ENCODE measurements around the gene LRRC7.
A peak's percentile ranks its signal among the peaks of the same experiment; 100 is the strongest.

Gene LRRC7

GRCh38 chr1:69737527-69738185 lies 169.9 kb downstream of the LRRC7 start:
- FAIRE-seq (peak; percentile 69), DNase-seq (ENCODE audit: insufficient read length, low spot score) (no peak)
- TF ChIP-seq, protein P1, sequence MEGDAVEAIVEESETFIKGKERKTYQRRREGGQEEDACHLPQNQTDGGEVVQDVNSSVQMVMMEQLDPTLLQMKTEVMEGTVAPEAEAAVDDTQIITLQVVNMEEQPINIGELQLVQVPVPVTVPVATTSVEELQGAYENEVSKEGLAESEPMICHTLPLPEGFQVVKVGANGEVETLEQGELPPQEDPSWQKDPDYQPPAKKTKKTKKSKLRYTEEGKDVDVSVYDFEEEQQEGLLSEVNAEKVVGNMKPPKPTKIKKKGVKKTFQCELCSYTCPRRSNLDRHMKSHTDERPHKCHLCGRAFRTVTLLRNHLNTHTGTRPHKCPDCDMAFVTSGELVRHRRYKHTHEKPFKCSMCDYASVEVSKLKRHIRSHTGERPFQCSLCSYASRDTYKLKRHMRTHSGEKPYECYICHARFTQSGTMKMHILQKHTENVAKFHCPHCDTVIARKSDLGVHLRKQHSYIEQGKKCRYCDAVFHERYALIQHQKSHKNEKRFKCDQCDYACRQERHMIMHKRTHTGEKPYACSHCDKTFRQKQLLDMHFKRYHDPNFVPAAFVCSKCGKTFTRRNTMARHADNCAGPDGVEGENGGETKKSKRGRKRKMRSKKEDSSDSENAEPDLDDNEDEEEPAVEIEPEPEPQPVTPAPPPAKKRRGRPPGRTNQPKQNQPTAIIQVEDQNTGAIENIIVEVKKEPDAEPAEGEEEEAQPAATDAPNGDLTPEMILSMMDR (IDR thresholded peaks at IDR 0.05; ENCODE audit: insufficient read depth, missing control alignments): peak; percentile 84

DNA sequence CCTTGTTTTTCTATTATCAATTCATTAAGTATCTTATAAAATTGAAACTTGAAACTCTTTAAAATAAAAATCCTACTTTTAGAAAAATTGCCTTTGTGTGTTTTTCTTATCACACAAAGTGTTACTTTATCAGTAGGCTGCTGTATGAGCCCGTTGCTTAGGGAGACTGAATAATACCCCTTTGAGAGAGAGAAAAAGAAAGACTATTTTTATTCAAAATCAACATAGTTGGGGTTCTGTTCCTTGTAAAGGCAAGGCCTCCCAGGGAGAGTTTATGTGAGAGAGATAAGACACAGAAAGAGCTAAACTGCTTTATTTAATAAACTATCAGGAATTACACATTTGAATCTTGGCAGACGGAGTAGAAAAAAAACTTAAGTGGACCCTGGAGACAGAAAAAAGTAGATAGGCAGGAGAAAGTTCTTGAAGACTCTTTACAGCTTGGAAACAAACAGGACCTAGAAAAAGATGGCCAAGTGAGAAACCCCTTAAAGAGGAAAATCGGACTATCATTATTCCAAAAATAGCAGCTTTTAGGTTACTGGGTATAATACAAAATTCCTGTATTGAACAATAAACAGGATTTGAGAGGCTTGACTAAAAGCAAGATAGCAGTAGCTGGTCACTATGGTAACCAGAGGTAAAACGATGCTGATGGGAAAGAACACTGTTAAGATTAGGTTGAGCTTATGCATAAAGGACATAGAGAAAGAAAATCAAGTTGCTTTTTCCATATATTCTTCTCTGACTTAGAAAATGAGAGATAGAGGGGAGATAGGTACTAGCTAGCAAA lies 170.9 kb downstream of the LRRC7 start:
- TF ChIP-seq, protein P1 (IDR thresholded peaks at IDR 0.05; ENCODE audit: insufficient read depth, missing control alignments): no peak
- FAIRE-seq (no peak), DNase-seq (ENCODE audit: insufficient read length, low spot score) (no peak)

- DNase-seq (ENCODE audit: insufficient read length, low spot score) (no peak), FAIRE-seq (no peak)
- TF ChIP-seq, protein P1 (IDR thresholded peaks at IDR 0.05; ENCODE audit: insufficient read depth, missing control alignments): no peak
Observed at GRCh38 chr1:69739251-69739605, 171.5 kb downstream of the LRRC7 start.

DNA sequence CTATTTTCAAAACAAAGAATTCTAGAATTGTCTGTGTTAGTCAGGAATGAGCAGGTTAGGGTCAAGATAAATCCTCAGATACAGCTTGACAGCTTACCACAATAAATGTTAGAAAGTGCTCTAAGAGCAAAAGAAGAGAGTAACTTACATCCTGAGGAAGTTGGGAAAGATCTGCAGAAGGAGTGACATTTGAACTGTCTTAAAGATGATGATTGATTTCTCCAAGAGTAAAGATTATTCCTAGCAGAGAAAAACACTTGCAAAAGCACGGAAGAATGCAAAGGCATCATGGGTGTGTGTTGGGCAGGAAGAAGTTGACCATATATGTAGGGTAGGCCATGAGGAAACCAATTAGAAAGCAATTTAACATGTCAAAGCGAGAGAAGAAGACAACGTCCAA lies 175.4 kb downstream of the LRRC7 start:
- DNase-seq (ENCODE audit: insufficient read length, low spot score) (no peak), FAIRE-seq (no peak)
- TF ChIP-seq, protein P1 (IDR thresholded peaks at IDR 0.05; ENCODE audit: insufficient read depth, missing control alignments): no peak

- FAIRE-seq (no peak), DNase-seq (ENCODE audit: insufficient read length, low spot score) (no peak)
- TF ChIP-seq, protein P1 (IDR thresholded peaks at IDR 0.05; ENCODE audit: insufficient read depth, missing control alignments): no peak
Observed at GRCh38 chr1:69744381-69744780, 176.7 kb downstream of the LRRC7 start.

- DNase-seq (ENCODE audit: insufficient read length, low spot score): no peak
Observed at GRCh38 chr1:69747207-69747606, 179.5 kb downstream of the LRRC7 start.

More at GRCh38 chr1:69747207-69747606, 179.5 kb downstream of the LRRC7 start:
- no peak for FAIRE-seq
- TF ChIP-seq, protein P1 (IDR thresholded peaks at IDR 0.05; ENCODE audit: insufficient read depth, missing control alignments): no peak

Data from D721Med (cell line).